ENCODE measurements around the gene IRX4. TPM values are rescaled to one million over a fixed set of nuclear protein-coding genes. Genes with fewer than 3 reads are reported as not detected.
"Not testable (repeated sequence)": the region's sequence is repeated elsewhere in the genome, so short reads cannot be mapped to it uniquely, and the experiment has no call there.

IRX4 gene
- polyA plus RNA-seq, 3 donors, result 0.39 to 0.61 (median 0.55) TPM

- DNase-seq (ENCODE audit: extremely low read depth in 1 of 11, low read depth in 9 of 11, low spot score in 4 of 11), result not testable (repeated sequence)
Measured at GRCh38 chr5:1870435-1871272, 12.1 kb downstream of the IRX4 start.

DNA sequence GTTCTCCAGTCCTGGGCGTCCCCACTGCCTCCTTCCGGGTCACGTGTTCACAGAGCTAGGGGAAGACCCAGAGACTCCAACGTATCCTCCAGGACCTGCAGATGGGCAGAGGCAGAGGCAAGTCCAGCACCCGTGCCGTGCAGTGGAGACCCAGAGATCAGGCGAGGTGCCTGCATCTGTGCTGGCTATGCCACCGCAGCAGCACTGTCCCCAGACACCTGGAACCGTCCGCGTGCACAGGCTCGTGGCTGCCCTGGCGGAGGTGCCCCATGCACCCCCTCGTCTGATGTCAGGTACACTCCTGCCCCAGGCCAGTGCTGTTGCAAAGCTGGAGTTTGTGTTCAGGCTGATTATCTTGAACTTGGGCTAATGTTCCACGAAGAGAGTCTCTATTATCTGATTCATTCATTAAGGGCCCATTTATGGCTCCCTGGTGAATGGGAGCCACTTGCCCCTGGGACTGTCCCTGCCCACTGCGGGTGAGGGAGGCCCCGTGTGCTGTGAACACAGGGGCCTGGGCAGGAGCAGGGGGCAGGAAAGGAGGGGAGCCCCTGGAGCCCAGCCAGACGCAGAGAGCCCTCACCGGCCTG is 13.7 kb downstream of the IRX4 start:
- no peak for DNase-seq (ENCODE audit: extremely low read depth in 1 of 11, low read depth in 9 of 11, low spot score in 4 of 11)

- no peak for DNase-seq (ENCODE audit: extremely low read depth in 1 of 11, low read depth in 9 of 11, low spot score in 4 of 11)
Measured at GRCh38 chr5:1867815-1868143, 14.9 kb downstream of the IRX4 start.

DNA sequence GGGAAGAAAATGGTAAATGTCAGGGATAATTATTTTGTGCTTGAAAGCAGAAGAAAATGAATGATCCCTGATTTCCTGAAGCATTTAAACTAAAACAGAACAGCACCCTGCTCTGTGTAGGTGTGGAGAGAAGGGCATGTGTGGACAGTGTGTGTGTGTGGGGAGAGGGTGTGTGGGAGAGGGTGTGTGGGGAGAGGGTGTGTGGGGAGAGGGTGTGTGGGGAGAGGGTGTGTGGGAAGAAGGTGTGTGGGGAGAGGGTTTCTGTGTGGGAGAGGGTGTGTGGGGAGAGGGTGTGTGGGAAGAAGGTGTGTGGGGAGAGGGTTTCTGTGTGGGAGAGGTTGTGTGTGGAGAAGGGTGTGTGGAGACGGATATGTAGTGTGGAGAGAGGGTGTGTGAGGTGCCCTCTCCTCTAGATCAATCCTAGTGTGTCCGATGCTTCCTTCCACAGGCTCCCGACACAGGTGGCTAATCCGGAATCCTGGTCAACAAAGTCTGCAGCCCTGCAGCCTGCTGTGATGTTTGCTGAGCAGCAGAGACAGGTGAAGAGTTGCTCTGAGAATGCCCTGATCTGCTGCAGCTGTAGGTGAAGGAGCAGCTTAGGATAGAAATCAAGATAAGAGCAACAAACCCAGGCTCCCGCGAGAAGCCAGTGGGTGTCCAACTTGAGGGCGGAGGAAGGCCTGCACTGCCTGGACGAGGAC is 15.5 kb downstream of the IRX4 start:
- no peak for DNase-seq (ENCODE audit: extremely low read depth in 1 of 11, low read depth in 9 of 11, low spot score in 4 of 11)

DNA sequence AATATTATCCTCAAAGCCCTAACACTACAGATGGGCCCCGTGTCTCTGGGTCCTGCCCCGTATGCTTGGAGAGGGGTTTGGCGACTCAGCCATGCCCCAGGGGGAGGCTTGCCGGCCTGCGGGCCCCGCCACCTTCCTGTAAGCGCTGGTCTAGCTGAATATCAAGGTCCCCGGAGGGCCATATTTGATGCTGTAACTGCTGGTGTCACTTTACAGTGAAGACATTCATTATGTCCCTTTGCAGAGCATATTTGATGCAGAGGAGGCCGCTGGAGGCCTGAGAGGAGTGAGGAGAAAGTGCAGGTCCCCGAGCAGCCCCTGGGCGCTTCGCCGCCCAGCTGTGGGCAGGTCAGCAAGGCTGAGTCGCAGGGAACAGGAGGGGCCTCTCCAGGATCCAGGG is 16.8 kb downstream of the IRX4 start:
- no peak for DNase-seq (ENCODE audit: extremely low read depth in 1 of 11, low read depth in 9 of 11, low spot score in 4 of 11)

DNA sequence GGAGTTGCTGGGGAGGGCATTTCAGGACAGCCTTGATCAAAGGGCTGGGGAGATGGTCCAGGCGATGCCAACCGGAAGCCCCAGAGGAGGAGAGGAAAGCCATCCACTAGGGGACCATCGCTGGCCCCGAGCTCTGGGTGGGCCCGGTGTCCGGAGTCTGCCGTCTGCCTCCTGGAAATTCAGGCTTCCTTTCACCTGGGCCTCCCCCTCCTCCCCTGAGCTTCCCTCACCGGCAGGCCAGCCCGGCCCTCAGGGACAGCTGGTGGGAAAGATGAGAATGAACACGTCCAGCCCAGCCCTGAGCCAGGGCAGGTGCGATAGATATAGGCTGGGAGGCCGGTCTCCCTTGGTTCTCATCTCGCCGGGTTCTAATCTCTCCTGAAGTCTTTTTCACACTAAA is 17.2 kb downstream of the IRX4 start:
- no peak for DNase-seq (ENCODE audit: extremely low read depth in 1 of 11, low read depth in 9 of 11, low spot score in 4 of 11)

DNA sequence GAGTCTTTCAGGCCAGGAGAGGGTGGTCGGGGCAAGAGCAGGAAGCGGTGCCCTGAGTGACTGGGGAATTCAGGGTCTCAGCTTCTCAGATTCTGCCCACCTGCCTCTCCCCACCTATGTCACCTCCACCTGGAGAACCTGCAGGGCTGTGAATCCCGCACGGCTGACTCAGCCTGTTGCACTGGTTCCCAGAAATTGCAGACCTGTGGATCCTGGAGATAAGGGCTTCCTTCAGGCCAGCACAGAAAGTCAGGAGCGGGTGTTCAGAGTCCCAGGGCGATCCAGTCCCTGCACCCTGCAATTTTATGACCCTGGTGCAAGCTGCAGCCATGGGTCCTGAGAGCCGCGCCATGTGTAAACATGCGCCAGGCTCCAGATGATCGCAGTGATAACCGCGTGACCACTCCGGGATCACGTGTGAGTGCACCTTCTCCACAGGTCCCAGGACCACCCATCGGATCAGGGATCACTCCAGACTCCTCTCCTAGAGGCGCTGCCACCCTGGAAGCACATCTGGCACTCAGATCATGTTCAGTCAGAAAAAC is 17.8 kb downstream of the IRX4 start:
- DNase-seq (ENCODE audit: extremely low read depth in 1 of 11, low read depth in 9 of 11, low spot score in 4 of 11), result no peak

DNA sequence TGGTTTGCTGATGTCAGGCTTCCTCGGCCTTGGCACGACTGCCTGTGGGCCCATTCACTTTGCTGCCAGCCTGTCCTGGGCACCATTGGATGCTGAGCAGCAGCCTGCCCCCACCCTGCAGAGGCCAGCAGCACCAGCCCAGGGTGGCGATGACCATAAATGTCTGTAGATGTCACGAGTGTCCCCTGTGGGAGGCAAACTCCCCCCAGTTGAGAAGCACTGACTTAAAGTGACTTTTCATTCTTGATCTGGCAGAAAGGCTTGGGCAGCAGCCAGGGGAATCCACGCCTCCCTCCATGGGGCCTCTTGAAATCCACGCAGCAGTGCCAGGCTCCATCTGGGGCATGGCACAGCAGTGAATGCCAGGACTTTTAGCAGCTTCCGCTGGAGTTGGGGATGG is 21.8 kb downstream of the IRX4 start:
- DNase-seq (ENCODE audit: extremely low read depth in 1 of 11, low read depth in 9 of 11, low spot score in 4 of 11), result no peak

DNA sequence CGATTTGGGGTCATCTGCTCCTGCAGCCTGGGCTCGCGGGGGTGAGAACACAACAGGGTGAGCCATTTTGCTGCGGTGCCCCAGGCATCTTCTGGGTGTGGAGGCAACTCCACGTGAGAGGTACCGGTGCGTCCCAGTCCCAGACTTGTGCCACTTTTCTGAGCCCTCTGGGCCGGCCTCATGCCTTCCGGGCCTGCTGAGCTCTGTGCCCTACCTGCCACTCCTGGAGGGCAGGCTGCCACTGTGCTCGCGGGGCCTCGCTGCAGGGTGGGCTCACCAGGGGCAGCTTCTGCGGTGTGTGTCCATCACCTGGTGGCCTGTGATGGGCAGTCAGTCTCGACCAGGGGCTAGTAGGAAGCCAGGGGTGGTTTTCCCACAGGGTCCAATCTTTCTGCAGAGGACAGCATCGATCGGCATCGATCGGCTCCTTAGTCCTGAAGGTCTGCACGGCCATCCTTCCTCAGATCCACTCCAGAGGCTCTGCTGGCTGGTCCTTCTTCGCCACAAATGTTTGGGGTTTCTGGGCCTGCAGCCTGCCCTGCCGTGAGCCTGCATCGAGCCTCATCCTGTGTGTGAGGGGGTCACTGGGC is 22.6 kb downstream of the IRX4 start:
- DNase-seq (ENCODE audit: extremely low read depth in 1 of 11, low read depth in 9 of 11, low spot score in 4 of 11), result no peak

- no peak for DNase-seq (ENCODE audit: extremely low read depth in 1 of 11, low read depth in 9 of 11, low spot score in 4 of 11)
Measured at GRCh38 chr5:1859099-1859498, 23.6 kb downstream of the IRX4 start.

GRCh38 chr5:1858436-1858835 is 24.3 kb downstream of the IRX4 start:
- DNase-seq (ENCODE audit: extremely low read depth in 1 of 11, low read depth in 9 of 11, low spot score in 4 of 11), result no peak

DNA sequence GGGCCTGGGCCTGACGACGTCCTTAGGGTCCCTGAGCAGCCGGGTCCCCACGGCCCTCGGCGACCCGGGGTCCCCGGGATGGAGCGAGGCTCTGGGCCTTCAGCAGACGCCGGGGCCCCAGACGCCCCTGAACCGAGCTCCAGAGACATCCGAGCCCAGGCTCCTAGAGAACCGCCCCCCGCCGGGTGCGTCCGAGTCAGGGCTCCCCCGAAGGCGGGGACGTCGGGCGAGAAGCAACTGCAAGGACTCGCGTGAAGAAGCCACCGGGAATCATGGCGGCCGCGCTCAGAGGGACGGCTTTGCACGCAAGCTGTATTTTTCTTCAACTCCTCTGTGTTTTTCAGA is 25.5 kb downstream of the IRX4 start:
- DNase-seq (ENCODE audit: extremely low read depth in 1 of 11, low read depth in 9 of 11, low spot score in 4 of 11), result no peak

- DNase-seq (ENCODE audit: extremely low read depth in 1 of 11, low read depth in 9 of 11, low spot score in 4 of 11), result no peak
Measured at GRCh38 chr5:1856596-1857255, 26.0 kb downstream of the IRX4 start.

- DNase-seq (ENCODE audit: extremely low read depth in 1 of 11, low read depth in 9 of 11, low spot score in 4 of 11), result no peak
Measured at GRCh38 chr5:1855596-1855995, 27.1 kb downstream of the IRX4 start.

DNA sequence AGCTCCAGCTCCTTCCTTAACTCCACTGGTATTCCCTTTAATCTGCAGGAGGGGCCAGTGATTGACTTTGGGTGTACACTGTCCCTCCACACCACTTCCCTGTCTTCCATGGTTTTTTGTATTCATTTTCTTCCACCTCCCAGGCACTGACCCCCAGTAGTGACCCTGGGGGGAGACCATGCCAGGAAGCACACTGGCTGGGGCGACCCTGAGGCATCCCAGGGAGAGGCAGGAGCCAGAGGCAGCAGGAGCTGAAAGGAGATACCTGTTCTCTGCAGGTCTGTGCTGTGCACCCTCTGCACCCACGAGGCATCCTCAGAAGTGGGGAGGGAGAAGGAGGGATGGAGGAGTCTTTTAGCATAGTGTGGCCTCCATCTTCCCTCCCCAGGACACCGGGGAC is 27.6 kb downstream of the IRX4 start:
- DNase-seq (ENCODE audit: extremely low read depth in 1 of 11, low read depth in 9 of 11, low spot score in 4 of 11), result no peak

- DNase-seq (ENCODE audit: extremely low read depth in 1 of 11, low read depth in 9 of 11, low spot score in 4 of 11), result no peak
Measured at GRCh38 chr5:1853531-1853930, 29.2 kb downstream of the IRX4 start.

DNA sequence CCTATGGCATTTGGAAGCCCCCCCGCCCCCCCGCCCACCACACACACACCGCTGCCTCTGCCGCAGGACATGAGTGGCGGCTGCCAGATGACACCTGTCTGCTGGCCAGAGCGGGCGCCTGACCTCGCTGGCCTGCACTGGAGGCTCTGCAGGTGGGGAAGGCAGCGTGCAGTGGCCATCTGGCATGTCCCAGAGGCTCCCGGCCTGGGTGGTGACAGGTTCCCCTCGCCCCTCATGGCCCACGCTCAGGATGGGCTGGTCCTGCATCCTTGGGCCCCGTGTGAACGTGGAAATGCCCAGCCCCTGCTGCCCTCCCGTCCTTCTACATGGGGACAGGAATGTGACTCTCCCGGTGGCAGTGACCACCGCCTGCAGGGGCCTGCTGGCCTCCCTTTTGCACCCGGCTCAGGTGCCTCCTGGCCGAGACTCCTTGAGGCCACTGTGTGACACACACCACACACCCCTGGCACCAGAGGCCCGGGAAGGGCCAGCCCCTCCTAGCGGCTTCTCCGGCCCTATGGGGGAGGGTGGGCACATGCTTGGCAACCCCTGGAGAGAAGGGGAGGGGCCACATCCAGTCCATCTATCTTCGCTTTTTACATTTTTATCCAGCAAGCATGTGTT is 30.3 kb downstream of the IRX4 start:
- DNase-seq (ENCODE audit: extremely low read depth in 1 of 11, low read depth in 9 of 11, low spot score in 4 of 11), result no peak

- DNase-seq (ENCODE audit: extremely low read depth in 1 of 11, low read depth in 9 of 11, low spot score in 4 of 11), result no peak
Measured at GRCh38 chr5:1851290-1851934, 31.3 kb downstream of the IRX4 start.

All from renal cortex interstitium (tissue), 11 donors.